Measurements from ENCODE around the gene BBS4.

GRCh38 chr15:72764656-72765055 lies 78.6 kb downstream of the BBS4 start:
- no peak for TF ChIP-seq CTCF (IDR thresholded peaks at IDR 0.05; ENCODE audit: low read depth, low read length)
- no peak for TF ChIP-seq EZH2phosphoT487 (IDR thresholded peaks at IDR 0.05; ENCODE audit: low read depth)

All from OCI-LY3 (cell line).